D721Med (cell line): ENCODE results near the gene MYO15B.

Source experiments
- DNase-seq: peaks from one replicate; pipeline ENCODE4 v3.0.0; 2011; ENCODE audit warnings: low spot score; ENCODE audit not compliant: insufficient read length
- FAIRE-seq: peaks from 2 replicates; lab custom pipeline; 2011; peaks lifted over from hg19 to GRCh38; lab: Jason Lieb, UNC
- TF ChIP-seq, protein P1 (sequence below): IDR thresholded peaks from 2 replicates; pipeline ENCODE4 v1.5.1; 2012; ENCODE audit warnings: mild to moderate bottlenecking, control low read depth; ENCODE audit not compliant: insufficient read depth; ENCODE audit errors: missing control alignments

MYO15B gene

DNA sequence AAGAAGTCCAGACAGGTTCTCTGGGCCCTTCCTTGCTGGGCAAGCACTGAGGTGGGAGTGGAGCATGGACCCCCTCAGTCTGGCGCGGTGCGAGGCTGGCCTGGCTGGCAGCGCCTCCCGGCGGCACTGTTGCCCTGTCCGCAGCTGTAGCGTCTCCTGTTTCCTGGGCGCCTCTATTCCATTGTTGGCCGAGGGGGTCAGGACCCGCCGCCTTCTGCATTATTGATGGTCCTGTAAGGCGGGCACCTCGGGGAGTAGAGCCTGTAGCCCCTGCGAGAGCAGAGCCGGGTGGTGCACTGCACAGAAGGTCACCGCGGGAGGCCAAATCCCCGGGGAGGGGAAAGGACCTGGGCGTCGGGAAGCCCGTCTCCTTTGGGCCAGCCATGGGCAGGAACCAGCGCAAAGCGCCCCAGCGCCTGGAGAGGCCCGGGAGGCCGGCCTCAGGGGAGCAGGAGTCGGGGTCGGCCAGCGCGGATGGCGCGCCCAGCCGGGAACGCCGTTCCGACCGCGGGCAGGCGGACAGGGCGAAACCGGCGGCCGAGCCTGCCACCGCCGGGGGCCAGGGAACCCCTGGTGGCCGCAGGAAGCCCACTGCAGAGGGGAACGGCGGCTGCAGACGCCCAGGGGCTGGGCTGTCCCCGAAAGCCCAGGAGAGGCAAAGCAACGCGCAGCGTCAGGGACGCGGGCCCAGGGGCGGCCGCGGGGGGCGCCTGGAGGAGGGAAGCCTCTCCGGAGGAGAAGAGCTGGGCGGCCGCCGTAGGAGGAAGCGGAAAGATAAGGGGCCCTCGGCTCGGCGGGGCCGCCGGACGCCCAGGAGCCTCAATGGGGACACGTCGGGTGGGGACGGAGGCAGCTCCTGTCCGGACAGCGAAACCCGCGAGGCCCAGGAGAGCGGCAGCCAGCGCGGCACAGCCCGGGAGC, at the start of gene MYO15B:
MYO15B (plus strand) TSS at position 126 of the 921 bp plus-strand sequence; CDS start at position 384, 258 bp downstream.
- TF ChIP-seq, protein P1, sequence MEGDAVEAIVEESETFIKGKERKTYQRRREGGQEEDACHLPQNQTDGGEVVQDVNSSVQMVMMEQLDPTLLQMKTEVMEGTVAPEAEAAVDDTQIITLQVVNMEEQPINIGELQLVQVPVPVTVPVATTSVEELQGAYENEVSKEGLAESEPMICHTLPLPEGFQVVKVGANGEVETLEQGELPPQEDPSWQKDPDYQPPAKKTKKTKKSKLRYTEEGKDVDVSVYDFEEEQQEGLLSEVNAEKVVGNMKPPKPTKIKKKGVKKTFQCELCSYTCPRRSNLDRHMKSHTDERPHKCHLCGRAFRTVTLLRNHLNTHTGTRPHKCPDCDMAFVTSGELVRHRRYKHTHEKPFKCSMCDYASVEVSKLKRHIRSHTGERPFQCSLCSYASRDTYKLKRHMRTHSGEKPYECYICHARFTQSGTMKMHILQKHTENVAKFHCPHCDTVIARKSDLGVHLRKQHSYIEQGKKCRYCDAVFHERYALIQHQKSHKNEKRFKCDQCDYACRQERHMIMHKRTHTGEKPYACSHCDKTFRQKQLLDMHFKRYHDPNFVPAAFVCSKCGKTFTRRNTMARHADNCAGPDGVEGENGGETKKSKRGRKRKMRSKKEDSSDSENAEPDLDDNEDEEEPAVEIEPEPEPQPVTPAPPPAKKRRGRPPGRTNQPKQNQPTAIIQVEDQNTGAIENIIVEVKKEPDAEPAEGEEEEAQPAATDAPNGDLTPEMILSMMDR, result no peak
- DNase-seq, result no peak
- no peak for FAIRE-seq

DNA sequence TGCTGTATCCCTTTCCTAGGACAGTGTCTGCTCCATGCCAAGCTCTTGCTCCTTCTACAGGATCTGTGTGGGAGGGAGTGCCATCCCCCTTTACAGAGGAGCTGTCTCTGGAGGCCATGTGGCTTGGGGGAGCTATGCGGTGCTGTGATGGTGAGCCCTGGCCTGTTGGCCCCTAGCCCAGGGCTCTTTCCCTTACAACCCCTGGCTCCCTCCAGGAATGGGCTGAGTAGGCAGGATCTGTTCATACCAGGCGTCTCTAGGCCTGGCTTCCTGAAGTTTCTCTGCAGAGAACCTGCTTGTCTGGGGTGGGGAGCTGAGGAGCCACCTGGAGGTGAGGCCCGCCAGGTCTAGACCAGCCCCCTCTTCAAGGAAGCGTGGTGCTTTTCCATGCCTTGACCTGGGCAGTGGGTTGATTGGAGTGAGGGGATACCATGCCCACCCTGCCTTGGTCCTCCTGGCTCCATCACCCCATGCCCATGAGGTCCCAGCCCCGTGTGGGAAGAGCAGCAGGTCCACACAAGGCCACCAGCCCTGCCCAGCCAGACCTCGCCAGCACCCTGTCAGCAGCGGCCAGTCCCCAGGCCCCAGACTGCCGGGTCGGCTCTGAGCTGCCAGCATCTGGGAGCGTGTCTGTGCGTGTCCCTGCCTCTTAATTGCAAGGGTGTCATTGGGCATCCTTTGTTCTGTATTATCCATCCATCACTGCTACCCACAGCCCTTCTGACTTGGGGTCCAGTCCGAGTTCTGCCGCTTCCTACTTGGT, 47.5 kb upstream of the MYO15B start:
- no peak for FAIRE-seq
- TF ChIP-seq, protein P1, result no peak
- DNase-seq, result no peak

DNA sequence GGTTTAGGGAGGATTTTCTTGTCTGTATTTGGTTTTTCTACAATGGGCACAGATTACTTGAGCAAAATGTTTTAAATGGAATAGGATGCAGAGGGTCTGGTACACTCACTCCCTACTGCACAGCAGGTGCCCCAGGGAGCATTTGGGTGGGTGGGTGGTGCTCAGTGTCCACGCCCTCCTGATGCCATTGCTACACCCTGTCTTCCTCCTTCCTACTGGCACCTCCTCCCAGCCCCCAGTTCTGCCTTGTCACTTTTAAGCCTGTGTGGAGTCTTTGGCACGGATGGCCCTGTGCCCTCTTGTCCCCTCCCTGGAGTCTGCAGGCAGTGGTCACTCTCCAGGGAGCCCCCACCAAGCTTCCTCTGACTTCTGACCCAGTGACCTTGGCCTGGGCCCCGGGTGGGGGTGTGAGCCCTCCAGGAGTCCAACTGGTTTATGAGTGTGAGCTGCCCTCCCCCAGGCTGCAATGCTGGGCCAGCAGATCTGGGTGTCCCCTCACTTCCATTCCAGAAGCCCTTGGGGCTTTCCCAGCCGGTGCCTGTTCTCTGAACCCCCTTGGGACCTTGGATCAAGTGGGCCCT, 46.6 kb upstream of the MYO15B start:
- DNase-seq (no peak), FAIRE-seq (no peak)
- TF ChIP-seq, protein P1, result no peak

DNA sequence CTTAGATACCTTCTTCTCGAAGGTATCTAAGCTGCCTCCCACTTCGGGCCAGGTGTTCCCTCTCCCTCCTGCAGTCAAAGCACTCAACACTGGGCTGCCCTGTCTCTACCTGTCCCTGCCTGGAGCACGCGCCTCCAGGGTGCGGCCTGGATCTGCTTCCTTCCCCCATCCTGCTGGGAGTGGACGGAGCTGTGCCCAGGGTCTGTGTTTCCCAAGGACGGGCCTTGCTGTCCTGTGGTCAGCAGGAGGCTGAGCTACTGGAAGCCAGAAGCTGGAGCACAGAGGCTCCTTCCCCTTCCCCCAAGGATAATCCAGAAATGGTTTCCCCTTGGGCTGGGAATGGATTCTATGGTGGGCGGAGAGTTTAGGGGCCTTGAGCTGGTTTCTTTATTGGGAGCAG, 45.4 kb upstream of the MYO15B start:
- TF ChIP-seq, protein P1, result no peak
- DNase-seq (no peak), FAIRE-seq (no peak)

DNA sequence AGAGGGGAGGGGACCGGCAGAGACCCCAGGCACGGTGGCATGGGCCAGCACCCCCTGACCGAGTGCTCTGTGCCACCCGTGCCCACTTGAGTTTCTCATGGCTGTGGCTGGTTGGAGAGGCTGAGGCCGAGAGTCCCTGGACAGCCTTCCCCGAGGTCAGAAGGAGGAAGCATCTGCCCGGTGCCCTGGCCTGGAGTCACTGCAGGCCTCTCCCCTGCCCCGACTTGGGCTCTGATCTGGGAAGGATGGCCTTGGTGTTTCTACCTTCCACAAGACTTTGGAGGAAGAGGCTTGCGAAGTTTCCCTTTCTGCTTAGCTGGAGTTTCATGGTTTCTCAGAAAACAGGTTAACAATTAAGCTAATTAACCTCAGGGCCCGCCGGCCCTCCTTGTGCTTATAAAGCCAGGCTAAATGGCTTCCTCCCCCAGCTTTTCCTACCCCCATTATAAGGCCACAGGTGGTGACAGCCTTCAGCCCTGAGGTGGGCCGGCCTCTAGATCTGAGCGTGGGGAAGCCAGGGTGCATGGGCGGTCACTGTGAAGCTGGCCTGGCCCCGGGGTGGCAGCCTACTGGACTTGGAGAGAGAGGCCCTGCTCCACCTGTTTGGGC, 44.8 kb upstream of the MYO15B start:
- FAIRE-seq (no peak), DNase-seq (no peak)
- TF ChIP-seq, protein P1, result no peak

GRCh38 chr17:75544250-75544649, 43.4 kb upstream of the MYO15B start:
- DNase-seq, result no peak
- FAIRE-seq, result no peak
- TF ChIP-seq, protein P1, result no peak
